OCI-LY3 (cell line): Measurements from ENCODE around the gene PANK4.

ENCODE experiments used
- EZH2phosphoT487 ChIP-seq: fragments of 200-600 bp; shearing (Covaris generic); IDR thresholded peaks from 2 replicates; pipeline ENCODE4 v1.6.1; 2018; ENCODE audit warnings: antibody characterized with exemption, mixed run types, low read depth
- TF ChIP-seq, protein P1 (sequence below): fragments of 200-600, 300-600 bp; sonication (generic); IDR thresholded peaks from 2 replicates; pipeline ENCODE4 v1.5.1; 2014; ENCODE audit warnings: antibody characterized with exemption, low read length, low read depth

DNA sequence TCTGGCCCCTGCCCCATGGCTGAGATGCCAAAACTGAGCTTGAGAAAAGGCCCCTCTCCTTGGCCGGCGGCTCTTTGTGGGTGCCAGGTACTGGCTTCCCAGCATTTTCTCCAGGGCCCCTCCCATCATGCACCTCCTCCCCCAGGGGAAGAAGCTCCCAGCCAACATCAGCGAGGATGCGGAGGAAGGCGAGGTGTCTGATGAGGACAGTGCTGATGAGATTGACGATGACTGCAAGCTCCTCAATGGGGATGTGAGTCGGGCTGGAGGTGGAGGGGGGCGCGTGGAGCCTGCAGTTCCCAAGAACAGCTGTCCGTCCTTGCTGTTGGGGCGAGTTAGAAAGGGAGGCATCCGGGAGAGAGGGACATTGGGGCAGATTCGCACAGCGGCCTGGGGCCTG lies 36.8 kb downstream of the PANK4 start:
- TF ChIP-seq, protein P1, sequence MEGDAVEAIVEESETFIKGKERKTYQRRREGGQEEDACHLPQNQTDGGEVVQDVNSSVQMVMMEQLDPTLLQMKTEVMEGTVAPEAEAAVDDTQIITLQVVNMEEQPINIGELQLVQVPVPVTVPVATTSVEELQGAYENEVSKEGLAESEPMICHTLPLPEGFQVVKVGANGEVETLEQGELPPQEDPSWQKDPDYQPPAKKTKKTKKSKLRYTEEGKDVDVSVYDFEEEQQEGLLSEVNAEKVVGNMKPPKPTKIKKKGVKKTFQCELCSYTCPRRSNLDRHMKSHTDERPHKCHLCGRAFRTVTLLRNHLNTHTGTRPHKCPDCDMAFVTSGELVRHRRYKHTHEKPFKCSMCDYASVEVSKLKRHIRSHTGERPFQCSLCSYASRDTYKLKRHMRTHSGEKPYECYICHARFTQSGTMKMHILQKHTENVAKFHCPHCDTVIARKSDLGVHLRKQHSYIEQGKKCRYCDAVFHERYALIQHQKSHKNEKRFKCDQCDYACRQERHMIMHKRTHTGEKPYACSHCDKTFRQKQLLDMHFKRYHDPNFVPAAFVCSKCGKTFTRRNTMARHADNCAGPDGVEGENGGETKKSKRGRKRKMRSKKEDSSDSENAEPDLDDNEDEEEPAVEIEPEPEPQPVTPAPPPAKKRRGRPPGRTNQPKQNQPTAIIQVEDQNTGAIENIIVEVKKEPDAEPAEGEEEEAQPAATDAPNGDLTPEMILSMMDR = no peak
- TF ChIP-seq EZH2phosphoT487 = no peak
